ENCODE results near the gene SIM1. TPM values are rescaled to one million over a fixed set of nuclear protein-coding genes. Genes with fewer than 3 reads are reported as not detected.

The SIM1 gene
- total RNA-seq, 4 donors from 2014 or later: 14.0 to 29.5 (median 20.4) TPM

- TF ChIP-seq CTCF (IDR thresholded peaks at IDR 0.05; ENCODE audit: low read depth): no peak
These were observed 28.6 kb upstream of the SIM1 start for GRCh38 chr6:100493206-100493888.

GRCh38 chr6:100491952-100492670, 27.4 kb upstream of the SIM1 start:
- TF ChIP-seq CTCF (IDR thresholded peaks at IDR 0.05; ENCODE audit: low read depth): no peak

- no peak for TF ChIP-seq CTCF (IDR thresholded peaks at IDR 0.05; ENCODE audit: low read depth)
These were observed 25.3 kb upstream of the SIM1 start for GRCh38 chr6:100490065-100490464.

GRCh38 chr6:100488244-100488643, 23.5 kb upstream of the SIM1 start:
- TF ChIP-seq CTCF (IDR thresholded peaks at IDR 0.05; ENCODE audit: low read depth): no peak

- TF ChIP-seq CTCF (IDR thresholded peaks at IDR 0.05; ENCODE audit: low read depth): no peak
These were observed 22.9 kb upstream of the SIM1 start for GRCh38 chr6:100487638-100488037.

GRCh38 chr6:100485268-100485667, 20.5 kb upstream of the SIM1 start:
- no peak for TF ChIP-seq CTCF (IDR thresholded peaks at IDR 0.05; ENCODE audit: low read depth)

- TF ChIP-seq CTCF (IDR thresholded peaks at IDR 0.05; ENCODE audit: low read depth): no peak
These were observed 19.8 kb upstream of the SIM1 start for GRCh38 chr6:100484474-100484873.
